SKM-1 treated with dmso at 0.1 percent for 144 hours (cell line): ENCODE data around the gene GSN.
A peak's percentile ranks its signal among the peaks of the same experiment; 100 is the strongest.

Experiments
- DNase-seq: peaks from one replicate; lab custom pipeline; 2025; ENCODE audit not compliant: unreplicated experiment; lab: John Stamatoyannopoulos, UW

GSN gene

GRCh38 chr9:121242959-121243346, 25.0 kb upstream of the GSN start:
- DNase-seq: no peak

GRCh38 chr9:121246821-121247561, 21.0 kb upstream of the GSN start:
- DNase-seq: peak; percentile 28

- DNase-seq: peak; percentile 84
Measured at GRCh38 chr9:121249563-121249962, 18.4 kb upstream of the GSN start.

GRCh38 chr9:121252104-121252851, 15.7 kb upstream of the GSN start:
- DNase-seq: peak; percentile 91

- DNase-seq: no peak
Measured at GRCh38 chr9:121253162-121253561, 14.8 kb upstream of the GSN start.

GRCh38 chr9:121253821-121254501, 14.0 kb upstream of the GSN start:
- peak; percentile 80 for DNase-seq

GRCh38 chr9:121259498-121259897, 8.5 kb upstream of the GSN start:
- DNase-seq: no peak

GRCh38 chr9:121259935-121260334, 8.0 kb upstream of the GSN start:
- no peak for DNase-seq

GRCh38 chr9:121260457-121261106, 7.4 kb upstream of the GSN start:
- no peak for DNase-seq

GRCh38 chr9:121261107-121261460, 6.9 kb upstream of the GSN start:
- no peak for DNase-seq

- no peak for DNase-seq
Measured at GRCh38 chr9:121261755-121262154, 6.2 kb upstream of the GSN start.

- DNase-seq: no peak
Measured at GRCh38 chr9:121262423-121262822, 5.5 kb upstream of the GSN start.

GRCh38 chr9:121262953-121263352, 5.0 kb upstream of the GSN start:
- no peak for DNase-seq

- peak; percentile 22 for DNase-seq
Measured at GRCh38 chr9:121266356-121266755, 1.6 kb upstream of the GSN start.

- DNase-seq: no peak
Measured at GRCh38 chr9:121266906-121267650, 884 bp upstream of the GSN start.

GRCh38 chr9:121268598-121268850, 562 bp downstream of the GSN start:
- DNase-seq: peak; percentile 39

GRCh38 chr9:121268851-121269641, 1.1 kb downstream of the GSN start:
- no peak for DNase-seq

- no peak for DNase-seq
Measured at GRCh38 chr9:121269642-121270254, 1.8 kb downstream of the GSN start.

- DNase-seq: peak; percentile 92
Measured at GRCh38 chr9:121271368-121272341, 3.7 kb downstream of the GSN start.
